A673 (cell line): ENCODE results near the gene C4orf50.

Source experiments
- CTCF ChIP-seq: fragments of 300-800, 200-600 bp; sonication (generic); conservative IDR thresholded peaks from 2 replicates; pipeline ENCODE4 v1.5.1; 2017; ENCODE audit warnings: low read depth, mild to moderate bottlenecking, antibody characterized with exemption, low read length, moderate library complexity, mixed read lengths
- EZH2 ChIP-seq: fragments of 200-600 bp; sonication (generic); IDR thresholded peaks from 2 replicates; pipeline ENCODE4 v1.6.1; 2017; ENCODE audit warnings: borderline replicate concordance, low read depth, mild to moderate bottlenecking, mixed read lengths, antibody characterized with exemption, low read length; ENCODE audit not compliant: poor library complexity, severe bottlenecking

GRCh38 chr4:5991405-5991804, 26.8 kb downstream of the C4orf50 start:
- TF ChIP-seq CTCF (no peak), EZH2 (no peak)
